GM18505 (cell line): Measurements from ENCODE around the gene ZNF532.

ENCODE experiments used
- ATAC-seq: cut with Tn5 transposase; IDR thresholded peaks from one replicate; pipeline ENCODE4 v1.9.1; 2021; ENCODE audit not compliant: unreplicated experiment
- POLR2A ChIP-seq: IDR thresholded peaks from 4 replicates; pipeline ENCODE4 v1.6.1; 2011; ENCODE audit warnings: borderline replicate concordance; ENCODE audit not compliant: insufficient read depth, insufficient read length; ENCODE audit errors: extremely low read depth

Gene ZNF532

DNA sequence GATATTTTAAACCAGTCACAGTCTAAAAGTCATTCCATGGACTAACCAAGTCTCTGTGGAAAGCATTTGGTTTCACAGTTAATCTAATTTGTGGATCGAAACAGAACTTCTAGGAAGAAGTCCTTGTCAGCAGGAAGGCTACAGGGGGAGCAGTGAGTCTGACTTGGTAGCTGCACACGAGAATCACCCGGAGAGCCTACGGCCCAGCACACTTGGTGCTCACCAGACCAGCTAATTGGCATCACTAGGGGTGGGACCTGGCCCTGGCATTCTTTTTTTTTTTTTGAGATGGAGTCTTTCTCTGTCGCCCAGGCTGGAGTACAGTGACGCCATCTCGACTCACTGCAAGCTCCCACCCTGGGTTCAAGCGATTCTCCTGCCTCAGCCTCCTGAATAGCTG lies 97.7 kb downstream of the ZNF532 start:
- no peak for TF ChIP-seq POLR2A
- ATAC-seq: no peak

DNA sequence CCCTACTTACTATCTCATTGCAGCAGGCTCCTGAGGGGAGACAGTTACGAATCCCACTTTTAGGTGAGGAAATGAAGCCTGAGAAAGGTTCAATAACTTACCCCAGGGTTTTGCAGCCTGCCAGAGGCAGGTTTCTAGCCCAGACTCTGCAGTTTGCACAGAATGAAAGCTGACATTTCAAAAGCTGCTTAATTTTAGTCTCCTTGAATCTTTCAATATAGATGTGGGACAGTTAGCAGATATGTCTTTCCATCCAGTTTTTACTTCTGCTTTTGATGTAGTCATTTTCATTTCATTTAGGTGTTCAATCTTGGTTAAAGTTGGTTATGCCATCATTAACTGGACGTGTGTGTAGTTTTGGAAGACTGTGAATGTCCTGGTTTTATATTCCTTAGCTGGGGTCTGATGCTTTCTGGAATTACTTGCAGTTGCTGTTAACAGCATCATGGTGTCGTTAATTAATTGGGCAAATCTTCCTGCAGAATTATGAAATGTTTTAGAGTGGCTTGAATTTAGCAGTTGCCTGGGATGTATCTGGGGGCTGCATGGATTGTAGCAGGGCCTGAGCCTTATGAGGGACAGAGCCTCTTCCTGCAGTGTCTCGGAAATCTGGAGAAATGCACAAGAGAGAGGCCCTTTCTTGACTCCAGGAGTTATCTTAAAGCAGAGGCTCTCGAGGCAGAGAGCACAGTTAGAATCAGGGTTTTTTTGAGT lies 100.8 kb downstream of the ZNF532 start:
- TF ChIP-seq POLR2A: no peak
- ATAC-seq: no peak

GRCh38 chr18:58966005-58966677 lies 101.5 kb downstream of the ZNF532 start:
- ATAC-seq: no peak
- TF ChIP-seq POLR2A: no peak

- no peak for ATAC-seq
- no peak for TF ChIP-seq POLR2A
These were observed 102.0 kb downstream of the ZNF532 start for GRCh38 chr18:58966704-58967103.

DNA sequence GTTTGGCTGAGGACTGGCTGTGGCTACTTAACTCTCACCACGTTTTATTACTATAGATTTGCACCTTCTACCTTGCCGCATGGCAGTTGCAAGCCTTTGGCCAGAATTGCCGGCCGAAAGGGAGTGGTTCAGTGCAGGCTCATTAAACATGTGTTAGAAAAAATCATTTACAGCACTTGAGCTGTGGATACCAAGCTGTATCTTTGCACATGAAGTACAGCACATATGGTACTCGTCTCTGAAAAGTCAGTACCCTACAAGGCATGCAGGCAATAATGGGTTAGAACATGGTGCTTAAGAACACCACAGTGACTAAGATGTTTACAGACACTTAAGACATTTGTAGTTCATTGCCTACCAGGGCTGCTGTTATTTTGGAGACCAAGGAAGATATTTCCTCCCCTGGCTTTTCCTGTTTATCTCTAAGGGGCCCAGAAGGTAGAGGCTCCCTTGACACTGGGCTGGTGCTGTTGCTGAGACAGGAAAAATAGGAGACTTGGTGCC lies 103.1 kb downstream of the ZNF532 start:
- no peak for TF ChIP-seq POLR2A
- ATAC-seq: no peak

- no peak for TF ChIP-seq POLR2A
- ATAC-seq: peak; percentile 69
These were observed 106.5 kb downstream of the ZNF532 start for GRCh38 chr18:58970943-58971790.

GRCh38 chr18:58975296-58975695 lies 110.6 kb downstream of the ZNF532 start:
- no peak for TF ChIP-seq POLR2A

GRCh38 chr18:58975781-58976180 lies 111.1 kb downstream of the ZNF532 start:
- ATAC-seq: no peak
- TF ChIP-seq POLR2A: no peak

More at GRCh38 chr18:58975296-58975695, 110.6 kb downstream of the ZNF532 start:
- ATAC-seq: no peak

DNA sequence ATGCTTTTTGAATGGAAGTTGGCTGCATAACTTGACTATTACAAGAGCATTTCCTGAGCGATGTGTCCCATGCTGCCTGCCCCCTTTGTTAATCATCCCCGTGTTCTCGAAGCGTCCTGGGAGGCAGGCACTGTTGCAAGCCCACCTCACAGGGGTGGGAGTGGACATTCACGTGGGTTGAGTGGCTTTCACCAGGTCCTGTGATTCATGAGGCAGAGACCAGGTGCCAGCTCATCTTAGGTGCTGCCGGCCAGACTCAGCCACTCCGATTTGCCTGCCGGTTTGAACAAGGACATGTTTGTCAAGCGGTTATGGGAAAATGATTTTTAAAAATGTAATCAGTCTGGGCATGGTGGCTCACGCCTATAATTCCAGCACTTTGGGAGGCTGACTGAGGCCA lies 112.5 kb downstream of the ZNF532 start:
- TF ChIP-seq POLR2A: no peak
- ATAC-seq: no peak

DNA sequence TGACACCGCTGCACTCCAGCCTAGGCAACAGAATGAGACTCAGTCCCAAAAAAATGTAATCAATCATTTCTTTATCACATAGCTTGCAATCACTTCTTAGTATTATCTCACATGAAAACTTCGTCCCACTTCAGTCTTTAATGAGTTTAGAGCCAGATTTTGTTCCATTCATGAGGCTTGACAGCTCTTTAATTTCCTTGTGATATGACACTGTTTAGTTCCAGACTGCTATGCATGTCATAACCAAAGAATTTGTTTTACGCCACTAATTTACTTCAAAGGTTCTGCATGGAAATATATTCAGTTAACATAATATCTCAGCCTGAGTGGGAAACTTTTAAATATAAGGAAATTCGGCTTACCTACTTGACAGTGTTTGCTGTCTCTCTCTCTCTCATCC lies 113.1 kb downstream of the ZNF532 start:
- no peak for TF ChIP-seq POLR2A
- ATAC-seq: no peak

GRCh38 chr18:58978916-58979315 lies 114.2 kb downstream of the ZNF532 start:
- no peak for TF ChIP-seq POLR2A
- no peak for ATAC-seq

- TF ChIP-seq POLR2A: no peak
- ATAC-seq: no peak
These were observed 114.9 kb downstream of the ZNF532 start for GRCh38 chr18:58979615-58980014.

- no peak for ATAC-seq
- no peak for TF ChIP-seq POLR2A
These were observed 116.3 kb downstream of the ZNF532 start for GRCh38 chr18:58980991-58981390.
